Activated T-cell treated with anti-CD3 and anti-CD28 coated beads, Interleukin-2, amount 50 U/mL, for 72 hours (primary cell): ENCODE measurements around the gene ZNF311. TPM values are rescaled to one million over a fixed set of nuclear protein-coding genes. Genes with fewer than 3 reads are reported as not detected.

Experiments
- total RNA-seq, 2 donors: library from RNA; stranded (reverse); gene quantifications; one replicate each; pipeline ENCODE4 v1.2.3, GENCODE V29; 2022

Gene ZNF311
- total RNA-seq, 2 donors from 2014 or later: 1.6 to 2.1 TPM

Other genes with a start within 250 kb of the ZNF311 start
- gene TRIM27, start 81.3 kb downstream of the ZNF311 start, total RNA-seq: 10 to 100 TPM; 50.7 to 51.1 TPM
- not detected for gene OR2W1, start 39.9 kb upstream of the ZNF311 start, total RNA-seq
- not detected for gene OR2B3, start 82.0 kb upstream of the ZNF311 start, total RNA-seq
- not detected for gene OR2J1, start 94.2 kb upstream of the ZNF311 start, total RNA-seq
- gene OR2J3, start 102.7 kb upstream of the ZNF311 start, total RNA-seq: not detected
- not detected for gene OR2J2, start 165.6 kb upstream of the ZNF311 start, total RNA-seq